Type B pancreatic cell (in vitro differentiated cells): ENCODE data around the gene SMARCB1. TPM values are rescaled to one million over a fixed set of nuclear protein-coding genes. Genes with fewer than 3 reads are reported as not detected.

Experiments
- DNase-seq: peaks from one replicate; pipeline ENCODE4 v3.0.0; 2021; ENCODE audit warnings: mixed read lengths; ENCODE audit not compliant: unreplicated experiment; ENCODE audit errors: extremely low spot score
- H3K27ac Mint-ChIP-seq: 2 replicates; pipeline ENCODE4 v1.8.0; 2021; ENCODE audit warnings: mild to moderate bottlenecking, mixed read lengths
- H3K27me3 Mint-ChIP-seq: 2 replicates; pipeline ENCODE4 v1.8.0; 2021; ENCODE audit warnings: mixed read lengths
- H3K36me3 Mint-ChIP-seq: 2 replicates; pipeline ENCODE4 v1.8.0; 2021; ENCODE audit warnings: mixed read lengths
- H3K4me1 Mint-ChIP-seq: one replicate; pipeline ENCODE4 v1.8.0; 2021; ENCODE audit warnings: mixed read lengths; ENCODE audit not compliant: unreplicated experiment
- H3K4me3 Mint-ChIP-seq: 2 replicates; pipeline ENCODE4 v1.8.0; 2021; ENCODE audit warnings: mild to moderate bottlenecking, mixed read lengths
- H3K9me3 Mint-ChIP-seq: 2 replicates; pipeline ENCODE4 v1.8.0; 2021; ENCODE audit warnings: mixed read lengths
- CTCF ChIP-seq: fragments of 200-600 bp; sonication (generic); conservative IDR thresholded peaks from 2 replicates; pipeline ENCODE4 v1.5.0; 2021; ENCODE audit warnings: antibody characterized with exemption, mild to moderate bottlenecking
- total RNA-seq: library from RNA; stranded (reverse); gene quantifications from 2 replicates; pipeline ENCODE4 v1.2.1, GENCODE V29; 2021; ENCODE audit warnings: low replicate concordance

Gene SMARCB1
- total RNA-seq, 1 donor from 2014 or later, result 159 TPM

GRCh38 chr22:23744485-23744884 is 42.3 kb upstream of the SMARCB1 start:
- no peaks in the 10 kb centered on the region for H3K27me3 Mint-ChIP-seq
- H3K9me3 Mint-ChIP-seq, result no peaks in the 10 kb centered on the region
- H3K36me3 Mint-ChIP-seq, result peaks cover 31% of the 10 kb centered on the region
- H3K4me1 Mint-ChIP-seq, result peaks cover 8% of the 10 kb centered on the region
- no peak overlapping the region for H3K4me3 Mint-ChIP-seq
- no peak overlapping the region for H3K27ac Mint-ChIP-seq
- TF ChIP-seq CTCF, result no peak
- DNase-seq, result no peak

- no peak for TF ChIP-seq CTCF
- Mint-ChIP-seq H3K4me3 (no peak overlapping the region), H3K36me3 (peaks cover 37% of the 10 kb centered on the region), H3K27ac (no peak overlapping the region), H3K4me1 (peaks cover 20% of the 10 kb centered on the region), H3K27me3 (no peaks in the 10 kb centered on the region), H3K9me3 (no peaks in the 10 kb centered on the region)
- DNase-seq, result no peak
Observed at GRCh38 chr22:23745791-23746190, 41.0 kb upstream of the SMARCB1 start.

- Mint-ChIP-seq H3K27me3 (no peaks in the 10 kb centered on the region), H3K9me3 (no peaks in the 10 kb centered on the region), H3K27ac (peak overlapping the region; percentile 91), H3K4me3 (peak overlapping the region; percentile 94), H3K4me1 (peaks cover 20% of the 10 kb centered on the region), H3K36me3 (peaks cover 17% of the 10 kb centered on the region)
- no peak for TF ChIP-seq CTCF
- DNase-seq, result no peak
Observed at GRCh38 chr22:23749841-23750301, 36.9 kb upstream of the SMARCB1 start.

- peaks cover 23% of the 10 kb centered on the region for H3K4me1 Mint-ChIP-seq
- peak overlapping the region; percentile 91 for H3K27ac Mint-ChIP-seq
- H3K4me3 Mint-ChIP-seq, result peak overlapping the region; percentile 94
- no peaks in the 10 kb centered on the region for H3K9me3 Mint-ChIP-seq
- H3K36me3 Mint-ChIP-seq, result peaks cover 12% of the 10 kb centered on the region
- no peak for TF ChIP-seq CTCF
- DNase-seq, result no peak
- H3K27me3 Mint-ChIP-seq, result no peaks in the 10 kb centered on the region
Observed at GRCh38 chr22:23750367-23750713, 36.4 kb upstream of the SMARCB1 start.

- Mint-ChIP-seq H3K4me1 (peaks cover 25% of the 10 kb centered on the region), H3K4me3 (peak within 1 kb of the TSS; percentile 94), H3K27me3 (no peaks in the 10 kb centered on the region), H3K27ac (peak within 1 kb of the TSS; percentile 91), H3K9me3 (no peaks in the 10 kb centered on the region), H3K36me3 (peaks cover 8% of the 10 kb centered on the region)
- DNase-seq, result peak; percentile 93
- TF ChIP-seq CTCF, result peak; percentile 55
Observed at GRCh38 chr22:23750714-23751440, 35.9 kb upstream of the SMARCB1 start, which contains the start of gene ZNF70. Gene ZNF70 (minus strand): TSS chr22:23751112. CDS start chr22:23745140, 5,972 bp downstream.
